ENCODE measurements around the gene DYRK4.

The DYRK4 gene

GRCh38 chr12:4628406-4628805 lies 66.4 kb downstream of the DYRK4 start:
- DNase-seq, result no peak

- DNase-seq, result no peak
These were observed 68.3 kb downstream of the DYRK4 start for GRCh38 chr12:4630262-4630661.

- DNase-seq, result no peak
These were observed 81.7 kb downstream of the DYRK4 start for GRCh38 chr12:4643747-4644146.

- no peak for DNase-seq
These were observed 83.0 kb downstream of the DYRK4 start for GRCh38 chr12:4645023-4645422.

GRCh38 chr12:4648104-4648500 lies 86.1 kb downstream of the DYRK4 start:
- no peak for DNase-seq

- DNase-seq, result peak; percentile 84
These were observed 86.7 kb downstream of the DYRK4 start, which contains the start of the genes AKAP3 and NDUFA9 for GRCh38 chr12:4648501-4649357. TSS of gene AKAP3 (minus strand) at chr12:4649051. CDS start at chr12:4638196, 10,855 bp downstream. TSS of gene NDUFA9 (plus strand) at chr12:4649114. CDS start at chr12:4649127, 13 bp downstream.

GRCh38 chr12:4649358-4649661 lies 87.3 kb downstream of the DYRK4 start:
- DNase-seq, result no peak

- no peak for DNase-seq
These were observed 91.2 kb downstream of the DYRK4 start for GRCh38 chr12:4653257-4653656.

GRCh38 chr12:4653691-4654090 lies 91.7 kb downstream of the DYRK4 start:
- no peak for DNase-seq
